Fibroblast of skin of abdomen (primary cell): ENCODE measurements around the gene BIRC5.

Experiments
- DNase-seq: peaks from one replicate; pipeline ENCODE4 v3.0.0-alpha.2; 2013

BIRC5 gene

GRCh38 chr17:78184351-78184750, 29.7 kb upstream of the BIRC5 start:
- DNase-seq = no peak

- no peak for DNase-seq
Observed at GRCh38 chr17:78184868-78185267, 29.2 kb upstream of the BIRC5 start.

- DNase-seq = no peak
Observed at GRCh38 chr17:78185981-78186691, 27.9 kb upstream of the BIRC5 start.

GRCh38 chr17:78186692-78187595, 27.1 kb upstream of the BIRC5 start, which contains the start of the genes AFMID and TK1:
AFMID (plus strand) TSS chr17:78187362; CDS start chr17:78187371, 9 bp downstream.
TK1 (minus strand) TSS chr17:78187052; CDS start chr17:78186994, 58 bp downstream.
- DNase-seq = peak; percentile 96

- DNase-seq = no peak
Observed at GRCh38 chr17:78196716-78197115, 17.3 kb upstream of the BIRC5 start.

GRCh38 chr17:78197147-78197832, 16.8 kb upstream of the BIRC5 start:
- no peak for DNase-seq

- DNase-seq = no peak
Observed at GRCh38 chr17:78200451-78200850, 13.6 kb upstream of the BIRC5 start.

GRCh38 chr17:78202666-78203065, 11.4 kb upstream of the BIRC5 start:
- DNase-seq = no peak

GRCh38 chr17:78204387-78205123, 9.5 kb upstream of the BIRC5 start:
- no peak for DNase-seq

GRCh38 chr17:78205124-78205775, 8.8 kb upstream of the BIRC5 start:
- DNase-seq = no peak

- DNase-seq = no peak
Observed at GRCh38 chr17:78206298-78206697, 7.8 kb upstream of the BIRC5 start.

GRCh38 chr17:78208486-78208885, 5.6 kb upstream of the BIRC5 start:
- DNase-seq = no peak

- no peak for DNase-seq
Observed at GRCh38 chr17:78210111-78210510, 3.9 kb upstream of the BIRC5 start.

- no peak for DNase-seq
Observed at GRCh38 chr17:78211032-78211431, 3.0 kb upstream of the BIRC5 start.

- DNase-seq = no peak
Observed at GRCh38 chr17:78214706-78215061, 631 bp downstream of the BIRC5 start.

- no peak for DNase-seq
Observed at GRCh38 chr17:78219396-78220150, 5.5 kb downstream of the BIRC5 start.

GRCh38 chr17:78223061-78223460, 9.0 kb downstream of the BIRC5 start:
- no peak for DNase-seq

- no peak for DNase-seq
Observed at GRCh38 chr17:78223765-78224164, 9.7 kb downstream of the BIRC5 start.

- DNase-seq = no peak
Observed at GRCh38 chr17:78224231-78225087, 10.4 kb downstream of the BIRC5 start.
